ENCODE data around the gene NSD1. TPM values are rescaled to one million over a fixed set of nuclear protein-coding genes. Genes with fewer than 3 reads are reported as not detected.
A peak's percentile ranks its signal among the peaks of the same experiment; 100 is the strongest.

Gene NSD1
- total and polyA plus RNA-seq, 2 experiments from 2014 or later = 26.6 to 28.8 TPM

- 90% methylated on average over 22 of the region's 30 CpGs for WGBS (ENCODE audit: low lambda C conversion rate, missing lambda C conversion rate)
- H3K4me1 ChIP-seq (ENCODE audit: insufficient read depth) = peaks cover 16% of the 10 kb centered on the region
Observed at GRCh38 chr5:177097016-177097985, 36.3 kb upstream of the NSD1 start.

GRCh38 chr5:177098120-177098469 is 35.5 kb upstream of the NSD1 start:
- Histone ChIP-seq H3K4me1 (ENCODE audit: insufficient read depth) (peaks cover 16% of the 10 kb centered on the region), H3K27ac (no peak overlapping the region), H3K36me3 (replicated peaks; ENCODE audit: insufficient read depth, low read depth) (no peaks in the 10 kb centered on the region), H2AFZ (no peak overlapping the region), H3K4me3 (no peak overlapping the region), H3K27me3 (no peaks in the 10 kb centered on the region), H4K20me1 (ENCODE audit: insufficient read depth, poor library complexity, severe bottlenecking) (no peaks in the 10 kb centered on the region), H3K4me2 (no peak overlapping the region), H3K9me2 (replicated peaks; ENCODE audit: insufficient read depth) (no peaks in the 10 kb centered on the region), H3K79me2 (no peaks in the 10 kb centered on the region), H3K9me3 (ENCODE audit: low read depth) (no peaks in the 10 kb centered on the region)
- no peak for DNase-seq (ENCODE audit: low spot score)
- WGBS (ENCODE audit: low lambda C conversion rate, missing lambda C conversion rate) = 86% methylated on average over 6 of the region's 6 CpGs
- TF ChIP-seq EZH2 (IDR thresholded peaks at IDR 0.05; ENCODE audit: borderline replicate concordance) = no peak
- no peak for TF ChIP-seq CTCF (IDR thresholded peaks at IDR 0.05; ENCODE audit: poor library complexity)
- no peak for TF ChIP-seq EZH2phosphoT487 (IDR thresholded peaks at IDR 0.05; ENCODE audit: low read depth, severe bottlenecking, unreplicated experiment)

More at GRCh38 chr5:177097016-177097985, 36.3 kb upstream of the NSD1 start:
- no peak overlapping the region for H3K27ac ChIP-seq
- H3K9me2 ChIP-seq (replicated peaks; ENCODE audit: insufficient read depth) = no peaks in the 10 kb centered on the region
- DNase-seq (ENCODE audit: low spot score) = no peak
- H3K79me2 ChIP-seq = no peaks in the 10 kb centered on the region
- no peak overlapping the region for H3K4me3 ChIP-seq
- H3K27me3 ChIP-seq = no peaks in the 10 kb centered on the region
- H3K4me2 ChIP-seq = no peak overlapping the region
- H3K36me3 ChIP-seq (replicated peaks; ENCODE audit: insufficient read depth, low read depth) = no peaks in the 10 kb centered on the region
- no peak overlapping the region for H2AFZ ChIP-seq
- H3K9me3 ChIP-seq (ENCODE audit: low read depth) = no peaks in the 10 kb centered on the region
- no peaks in the 10 kb centered on the region for H4K20me1 ChIP-seq (ENCODE audit: insufficient read depth, poor library complexity, severe bottlenecking)
- TF ChIP-seq EZH2 (IDR thresholded peaks at IDR 0.05; ENCODE audit: borderline replicate concordance) = no peak

- H2AFZ ChIP-seq = no peak overlapping the region
- DNase-seq (ENCODE audit: low spot score) = no peak
- H3K27ac ChIP-seq = no peak overlapping the region
- H3K4me2 ChIP-seq = peak overlapping the region; percentile 35
- WGBS (ENCODE audit: low lambda C conversion rate, missing lambda C conversion rate) = 69% methylated on average over 15 of the region's 18 CpGs
- no peaks in the 10 kb centered on the region for H3K27me3 ChIP-seq
- H3K36me3 ChIP-seq (replicated peaks; ENCODE audit: insufficient read depth, low read depth) = no peaks in the 10 kb centered on the region
- no peak overlapping the region for H3K4me3 ChIP-seq
- no peaks in the 10 kb centered on the region for H3K79me2 ChIP-seq
- no peaks in the 10 kb centered on the region for H3K9me2 ChIP-seq (replicated peaks; ENCODE audit: insufficient read depth)
- H3K9me3 ChIP-seq (ENCODE audit: low read depth) = no peaks in the 10 kb centered on the region
- H4K20me1 ChIP-seq (ENCODE audit: insufficient read depth, poor library complexity, severe bottlenecking) = no peaks in the 10 kb centered on the region
- TF ChIP-seq EZH2 (IDR thresholded peaks at IDR 0.05; ENCODE audit: borderline replicate concordance) (no peak), CTCF (IDR thresholded peaks at IDR 0.05; ENCODE audit: poor library complexity) (no peak), EZH2phosphoT487 (IDR thresholded peaks at IDR 0.05; ENCODE audit: low read depth, severe bottlenecking, unreplicated experiment) (no peak)
- H3K4me1 ChIP-seq (ENCODE audit: insufficient read depth) = peaks cover 16% of the 10 kb centered on the region
Observed at GRCh38 chr5:177098470-177099141, 35.0 kb upstream of the NSD1 start.
